Peyer's patch (tissue), 4 donors: ENCODE results near the gene DGCR8.

Source experiments
- POLR2A ChIP-seq, 2 donors: fragments of 450-650 bp; IDR thresholded peaks; one replicate each; pipeline ENCODE4 v1.5.1; 2017; ENCODE audit warnings: antibody characterized with exemption in 2 of 2, mild to moderate bottlenecking in 2 of 2, moderate library complexity in 2 of 2
- TF ChIP-seq, protein P1 (sequence below), 6 experiments: fragments of 450-650 bp in 4 of 6; fragments of 200-600 bp in 2 of 6; sonication (generic) in 1 of 6; IDR thresholded peaks; one replicate each; pipeline ENCODE4 v1.5.1; 2017 to 2019; ENCODE audit warnings: antibody characterized with exemption in 6 of 6, mild to moderate bottlenecking in 3 of 6, moderate library complexity in 1 of 6

DNA sequence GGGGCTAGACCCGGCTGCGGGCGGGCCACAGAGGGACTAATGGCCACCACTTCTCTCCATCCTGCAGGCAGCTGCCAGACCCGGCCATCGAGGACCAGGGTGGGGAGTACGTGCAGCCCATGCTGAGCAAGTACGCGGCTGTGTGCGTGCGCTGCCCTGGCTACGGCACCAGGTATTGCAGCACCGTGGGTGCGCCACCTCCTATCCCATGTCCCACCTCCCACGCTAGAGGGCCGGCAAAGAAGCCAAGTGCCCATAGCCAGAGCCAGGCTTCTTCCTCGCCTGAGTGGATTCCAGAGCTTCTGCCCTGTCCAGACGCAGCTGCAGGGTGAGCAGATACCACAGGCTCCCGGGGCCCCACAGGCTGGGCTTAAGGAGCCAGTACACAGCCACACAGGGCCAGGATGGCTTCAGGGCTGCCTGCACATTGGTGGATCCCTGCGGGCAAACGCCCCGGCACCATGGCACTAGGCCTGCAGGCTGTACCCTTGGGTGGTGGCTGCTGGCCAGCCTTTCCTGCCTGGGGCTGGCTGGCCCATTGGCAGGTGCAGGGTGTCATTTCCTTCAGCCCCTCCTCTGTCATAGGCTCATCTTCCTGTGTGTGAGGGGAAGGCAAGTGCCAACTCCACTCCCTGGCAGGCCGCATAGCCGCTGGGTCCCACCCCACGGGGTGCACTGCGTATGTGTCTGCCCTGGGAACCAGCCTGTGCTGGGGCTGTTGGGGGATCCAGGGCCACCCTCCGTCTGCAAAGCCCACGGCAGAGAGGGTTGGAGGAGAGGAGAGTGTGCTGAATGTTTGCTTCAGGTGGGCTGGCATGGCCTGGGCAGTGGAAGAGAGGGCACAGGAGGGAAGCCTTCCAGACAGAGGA lies 16.5 kb upstream of the DGCR8 start:
- TF ChIP-seq, protein P1, sequence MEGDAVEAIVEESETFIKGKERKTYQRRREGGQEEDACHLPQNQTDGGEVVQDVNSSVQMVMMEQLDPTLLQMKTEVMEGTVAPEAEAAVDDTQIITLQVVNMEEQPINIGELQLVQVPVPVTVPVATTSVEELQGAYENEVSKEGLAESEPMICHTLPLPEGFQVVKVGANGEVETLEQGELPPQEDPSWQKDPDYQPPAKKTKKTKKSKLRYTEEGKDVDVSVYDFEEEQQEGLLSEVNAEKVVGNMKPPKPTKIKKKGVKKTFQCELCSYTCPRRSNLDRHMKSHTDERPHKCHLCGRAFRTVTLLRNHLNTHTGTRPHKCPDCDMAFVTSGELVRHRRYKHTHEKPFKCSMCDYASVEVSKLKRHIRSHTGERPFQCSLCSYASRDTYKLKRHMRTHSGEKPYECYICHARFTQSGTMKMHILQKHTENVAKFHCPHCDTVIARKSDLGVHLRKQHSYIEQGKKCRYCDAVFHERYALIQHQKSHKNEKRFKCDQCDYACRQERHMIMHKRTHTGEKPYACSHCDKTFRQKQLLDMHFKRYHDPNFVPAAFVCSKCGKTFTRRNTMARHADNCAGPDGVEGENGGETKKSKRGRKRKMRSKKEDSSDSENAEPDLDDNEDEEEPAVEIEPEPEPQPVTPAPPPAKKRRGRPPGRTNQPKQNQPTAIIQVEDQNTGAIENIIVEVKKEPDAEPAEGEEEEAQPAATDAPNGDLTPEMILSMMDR (IDR thresholded peaks at IDR 0.05), result no peak
- TF ChIP-seq POLR2A (IDR thresholded peaks at IDR 0.05), result no peak
